K562 (cell line): ENCODE results near the gene SP6. TPM values are rescaled to one million over a fixed set of nuclear protein-coding genes. Genes with fewer than 3 reads are reported as not detected.

ENCODE experiments used
- AFF1 ChIP-seq, 2 experiments: fragments of 450-650 bp; IDR thresholded peaks; 2 replicates each; pipeline ENCODE4 v1.6.1; 2018; ENCODE audit warnings: mild to moderate bottlenecking in 2 of 2, low read depth in 1 of 2; ENCODE audit not compliant: partially characterized antibody in 2 of 2
- ATF1 ChIP-seq, 2 experiments: fragments of 450-650 bp in 1 of 2; IDR thresholded peaks; 2 replicates each; pipeline ENCODE4 v1.6.1; 2016; ENCODE audit warnings: missing compliant biosample characterization in 1 of 2, missing genetic modification characterization in 1 of 2
- BCOR ChIP-seq: fragments of 450-650 bp; IDR thresholded peaks from 2 replicates; pipeline ENCODE4 v1.6.1; 2016
- BDP1 ChIP-seq: IDR thresholded peaks from 3 replicates; pipeline ENCODE4 v1.6.1; 2011; ENCODE audit not compliant: insufficient read length, insufficient read depth
- CCAR2 ChIP-seq: fragments of 200-400 bp; formaldehyde crosslinking; IDR thresholded peaks from 2 replicates; pipeline ENCODE4 v1.6.1; 2017; ENCODE audit warnings: mild to moderate bottlenecking, low read depth, low read length
- HOXB6 ChIP-seq: fragments of 250-450 bp; sonication (Bioruptor Pico); IDR thresholded peaks from 2 replicates; pipeline ENCODE4 v1.5.1; 2022; ENCODE audit warnings: mild to moderate bottlenecking, borderline replicate concordance
- PHB2 ChIP-seq: fragments of 450-650 bp; IDR thresholded peaks from 2 replicates; pipeline ENCODE4 v1.6.1; 2017; ENCODE audit warnings: low read depth
- ZNF217 ChIP-seq: sonication (generic); formaldehyde crosslinking; IDR thresholded peaks from 2 replicates; pipeline ENCODE4 v1.8.0; 2022; ENCODE audit warnings: mild to moderate bottlenecking, missing genetic modification reagents
- ZNF324 ChIP-seq: fragments of 250-450 bp; sonication (Bioruptor Pico); IDR thresholded peaks from 2 replicates; pipeline ENCODE4 v1.4.0; 2020; ENCODE audit warnings: mild to moderate bottlenecking
- polyA plus RNA-seq, 8 experiments: library from polyadenylated mRNA; depleted of rRNA in 4 of 8; stranded (reverse) in 5 of 8; unstranded in 3 of 8; fragments of >200 nt; fragmentation: Nextera tagmentation in 2 of 8; fragmentation: Illumina TruSeq in 1 of 8; extraction: Ambion mirVana in 2 of 8; extraction: Trizol in 1 of 8; gene quantifications; 2 replicates each; pipeline versions ENCODE4 v1.2.1 to v1.2.3, GENCODE V29; 2011 to 2014; ENCODE audit warnings: inconsistent platforms in 1 of 8, missing spikeins in 1 of 8
- total RNA-seq, 7 experiments: library from RNA; depleted of rRNA in 6 of 7; stranded (reverse); fragments of >200 nt in 6 of 7; fragmentation: Illumina TruSeq in 2 of 7; extraction: Trizol in 2 of 7; gene quantifications; 2 replicates each; pipeline versions ENCODE4 v1.2.1 to v1.2.3, GENCODE V29; 2011 to 2021; ENCODE audit warnings: low replicate concordance in 1 of 7
- TF ChIP-seq, protein P1 (sequence below), 2 experiments: fragments of 450-650 bp; formaldehyde crosslinking in 1 of 2; IDR thresholded peaks; 2 replicates each; pipeline versions ENCODE4 v1.4.0 to v1.6.1; 2014 to 2020; ENCODE audit warnings: mild to moderate bottlenecking in 2 of 2, borderline replicate concordance in 1 of 2, low read depth in 1 of 2

Gene SP6
- total and polyA plus RNA-seq, 9 of the 15 experiments (the other 6 are each of a cell fraction or from before 2014, with no cell fraction given) = 0.11 to 7.9 (median 2.2) TPM

DNA sequence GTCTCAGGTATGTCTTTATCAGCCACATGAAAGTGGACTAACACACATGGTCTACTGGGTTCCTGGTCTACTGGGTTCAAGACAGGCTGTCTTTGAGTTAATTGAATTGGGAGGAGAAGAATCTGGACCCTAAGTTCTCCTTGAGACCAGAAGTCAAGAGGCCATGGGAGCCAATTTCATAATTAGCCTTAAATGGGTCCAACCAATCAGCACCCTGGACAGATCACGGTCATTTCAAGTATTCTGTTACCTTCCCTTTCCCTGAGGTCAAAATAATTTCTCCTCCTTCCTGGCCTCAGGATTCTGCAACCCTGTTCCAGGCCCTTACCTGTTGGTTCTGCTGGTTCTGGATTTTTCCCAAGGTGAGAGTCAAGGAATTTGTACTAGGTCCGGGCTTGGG lies 53.2 kb downstream of the SP6 start (continued):
- TF ChIP-seq, protein P1, sequence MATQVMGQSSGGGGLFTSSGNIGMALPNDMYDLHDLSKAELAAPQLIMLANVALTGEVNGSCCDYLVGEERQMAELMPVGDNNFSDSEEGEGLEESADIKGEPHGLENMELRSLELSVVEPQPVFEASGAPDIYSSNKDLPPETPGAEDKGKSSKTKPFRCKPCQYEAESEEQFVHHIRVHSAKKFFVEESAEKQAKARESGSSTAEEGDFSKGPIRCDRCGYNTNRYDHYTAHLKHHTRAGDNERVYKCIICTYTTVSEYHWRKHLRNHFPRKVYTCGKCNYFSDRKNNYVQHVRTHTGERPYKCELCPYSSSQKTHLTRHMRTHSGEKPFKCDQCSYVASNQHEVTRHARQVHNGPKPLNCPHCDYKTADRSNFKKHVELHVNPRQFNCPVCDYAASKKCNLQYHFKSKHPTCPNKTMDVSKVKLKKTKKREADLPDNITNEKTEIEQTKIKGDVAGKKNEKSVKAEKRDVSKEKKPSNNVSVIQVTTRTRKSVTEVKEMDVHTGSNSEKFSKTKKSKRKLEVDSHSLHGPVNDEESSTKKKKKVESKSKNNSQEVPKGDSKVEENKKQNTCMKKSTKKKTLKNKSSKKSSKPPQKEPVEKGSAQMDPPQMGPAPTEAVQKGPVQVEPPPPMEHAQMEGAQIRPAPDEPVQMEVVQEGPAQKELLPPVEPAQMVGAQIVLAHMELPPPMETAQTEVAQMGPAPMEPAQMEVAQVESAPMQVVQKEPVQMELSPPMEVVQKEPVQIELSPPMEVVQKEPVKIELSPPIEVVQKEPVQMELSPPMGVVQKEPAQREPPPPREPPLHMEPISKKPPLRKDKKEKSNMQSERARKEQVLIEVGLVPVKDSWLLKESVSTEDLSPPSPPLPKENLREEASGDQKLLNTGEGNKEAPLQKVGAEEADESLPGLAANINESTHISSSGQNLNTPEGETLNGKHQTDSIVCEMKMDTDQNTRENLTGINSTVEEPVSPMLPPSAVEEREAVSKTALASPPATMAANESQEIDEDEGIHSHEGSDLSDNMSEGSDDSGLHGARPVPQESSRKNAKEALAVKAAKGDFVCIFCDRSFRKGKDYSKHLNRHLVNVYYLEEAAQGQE (IDR thresholded peaks at IDR 0.05; ENCODE audit: borderline replicate concordance) = peak; percentile 97
- TF ChIP-seq, protein P1 (CRISPR knock-in tag; IDR thresholded peaks at IDR 0.05; ENCODE audit: low read depth) = peak; percentile 88
- TF ChIP-seq AFF1 (IDR thresholded peaks at IDR 0.05; ENCODE audit: low read depth in 1 of 2, partially characterized antibody in 2 of 2) (peak in 1 of 2 experiments; percentile 34), ZNF324 (CRISPR knock-in tag) (no peak), CCAR2 (no peak), BCOR (no peak), ZNF217 (CRISPR knock-in tag) (no peak), HOXB6 (CRISPR knock-in tag) (no peak), ATF1 (CRISPR knock-in tag; IDR thresholded peaks at IDR 0.05) (no peak), ATF1 (tag; IDR thresholded peaks at IDR 0.05) (no peak), BDP1 (no peak), PHB2 (no peak)
